Neutrophil (primary cell): ENCODE measurements around the gene TMEM108.

Experiments used
- H3K27ac ChIP-seq: fragments of 200-600 bp; sonication (generic); 2 replicates; pipeline ENCODE4 v1.5.1; 2016; ENCODE audit warnings: mild to moderate bottlenecking, moderate library complexity
- H3K27me3 ChIP-seq: fragments of 200-600 bp; sonication (generic); 2 replicates; pipeline ENCODE4 v1.6.0; 2016; ENCODE audit warnings: mild to moderate bottlenecking
- H3K36me3 ChIP-seq: fragments of 200-600 bp; sonication (generic); 2 replicates; pipeline ENCODE4 v1.5.1; 2017
- H3K4me1 ChIP-seq, 2 experiments: fragments of 200-600 bp in 1 of 2; sonication (generic) in 1 of 2; 1 replicate in 1 of 2; 2 replicates in 1 of 2; pipeline versions ENCODE4 v1.5.1 to v1.6.1; 2013 to 2016; ENCODE audit warnings: low read depth in 1 of 2, low read length in 1 of 2, mild to moderate bottlenecking in 1 of 2, moderate library complexity in 1 of 2; ENCODE audit not compliant: control insufficient read depth in 1 of 2, insufficient read depth in 1 of 2
- H3K4me3 ChIP-seq, 2 experiments: fragments of 200-600 bp in 1 of 2; sonication (generic) in 1 of 2; 1 replicate in 1 of 2; 2 replicates in 1 of 2; pipeline ENCODE4 v1.5.1; 2013 to 2016; ENCODE audit warnings: low read depth in 1 of 2, low read length in 1 of 2, mild to moderate bottlenecking in 1 of 2, moderate library complexity in 1 of 2
- H3K9me3 ChIP-seq: fragments of 200-600 bp; sonication (generic); 2 replicates; pipeline ENCODE4 v1.5.1; 2016
- TF ChIP-seq, protein P1 (sequence below): fragments of 200-600 bp; sonication (generic); IDR thresholded peaks from 2 replicates; pipeline ENCODE4 v1.5.1; 2016; ENCODE audit warnings: antibody characterized with exemption

Gene TMEM108

DNA sequence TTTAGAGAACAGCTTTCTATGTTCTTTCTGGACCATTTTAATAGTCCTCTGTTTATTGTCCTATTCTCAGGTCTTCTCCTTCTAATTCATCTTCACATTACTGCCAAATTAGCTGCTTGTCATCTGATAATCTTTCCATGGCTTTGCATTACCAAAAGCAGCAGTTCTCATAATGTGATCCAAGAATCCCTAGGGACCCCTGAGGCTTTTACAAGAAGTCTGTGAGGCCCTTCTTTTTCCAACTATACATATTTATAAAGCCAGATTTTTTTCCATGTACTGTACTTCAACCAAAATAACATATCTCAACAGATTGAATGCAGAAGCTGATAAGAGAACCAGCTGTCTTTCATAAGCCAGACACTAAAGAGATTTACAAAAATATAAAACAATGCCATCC is 199.2 kb downstream of the TMEM108 start:
- TF ChIP-seq, protein P1, sequence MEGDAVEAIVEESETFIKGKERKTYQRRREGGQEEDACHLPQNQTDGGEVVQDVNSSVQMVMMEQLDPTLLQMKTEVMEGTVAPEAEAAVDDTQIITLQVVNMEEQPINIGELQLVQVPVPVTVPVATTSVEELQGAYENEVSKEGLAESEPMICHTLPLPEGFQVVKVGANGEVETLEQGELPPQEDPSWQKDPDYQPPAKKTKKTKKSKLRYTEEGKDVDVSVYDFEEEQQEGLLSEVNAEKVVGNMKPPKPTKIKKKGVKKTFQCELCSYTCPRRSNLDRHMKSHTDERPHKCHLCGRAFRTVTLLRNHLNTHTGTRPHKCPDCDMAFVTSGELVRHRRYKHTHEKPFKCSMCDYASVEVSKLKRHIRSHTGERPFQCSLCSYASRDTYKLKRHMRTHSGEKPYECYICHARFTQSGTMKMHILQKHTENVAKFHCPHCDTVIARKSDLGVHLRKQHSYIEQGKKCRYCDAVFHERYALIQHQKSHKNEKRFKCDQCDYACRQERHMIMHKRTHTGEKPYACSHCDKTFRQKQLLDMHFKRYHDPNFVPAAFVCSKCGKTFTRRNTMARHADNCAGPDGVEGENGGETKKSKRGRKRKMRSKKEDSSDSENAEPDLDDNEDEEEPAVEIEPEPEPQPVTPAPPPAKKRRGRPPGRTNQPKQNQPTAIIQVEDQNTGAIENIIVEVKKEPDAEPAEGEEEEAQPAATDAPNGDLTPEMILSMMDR = no peak
- Histone ChIP-seq H3K4me3 (no peak overlapping the region), H3K4me1 (no peaks in the 10 kb centered on the region)

DNA sequence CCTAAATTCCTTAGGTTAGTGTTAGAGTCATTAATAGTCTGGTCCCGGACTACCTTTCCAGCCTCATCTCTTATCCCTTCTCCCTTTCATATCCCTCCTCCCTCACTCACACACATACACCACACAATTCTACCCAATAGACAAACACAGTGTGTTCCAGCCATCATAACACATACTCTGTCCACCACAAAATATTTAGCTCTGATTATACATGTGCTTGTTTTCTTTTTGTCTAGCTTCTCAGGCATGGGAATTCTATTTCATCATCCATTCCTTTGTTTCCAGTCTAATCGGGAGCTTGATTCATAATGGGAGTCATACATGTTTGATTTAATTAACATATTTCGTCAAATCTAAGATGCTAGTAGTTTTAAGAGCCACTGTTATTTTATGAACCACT is 199.8 kb downstream of the TMEM108 start:
- no peaks in the 10 kb centered on the region for H3K36me3 ChIP-seq

More for the DNA sequence above, 199.2 kb downstream of the TMEM108 start:
- Histone ChIP-seq H3K36me3 (no peaks in the 10 kb centered on the region), H3K9me3 (no peaks in the 10 kb centered on the region), H3K27me3 (no peaks in the 10 kb centered on the region), H3K27ac (no peak overlapping the region)

DNA sequence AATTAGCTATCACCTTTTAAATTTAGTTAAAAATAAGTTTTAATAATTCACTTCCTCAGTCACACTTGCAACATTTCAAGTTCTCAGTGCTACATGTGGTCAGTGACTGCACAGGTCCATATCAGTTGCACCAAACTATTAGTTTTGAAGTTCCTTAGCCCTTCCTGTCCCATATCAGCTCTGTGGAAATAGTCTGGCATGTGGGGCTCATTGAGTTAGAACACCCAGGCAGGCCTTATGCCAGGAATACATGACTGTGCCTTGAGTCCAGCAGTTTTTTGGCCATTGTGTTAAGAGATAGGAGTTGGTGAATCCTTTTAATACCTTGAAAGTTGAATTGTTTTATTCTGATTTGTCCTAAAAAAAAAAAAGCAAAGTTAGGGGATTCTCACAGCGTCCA is 207.9 kb downstream of the TMEM108 start:
- H3K36me3 ChIP-seq = no peaks in the 10 kb centered on the region
- TF ChIP-seq, protein P1 = no peak

More for the DNA sequence above, 199.8 kb downstream of the TMEM108 start:
- H3K27ac ChIP-seq = no peak overlapping the region
- H3K9me3 ChIP-seq = no peaks in the 10 kb centered on the region
- no peaks in the 10 kb centered on the region for H3K4me1 ChIP-seq
- H3K27me3 ChIP-seq = no peaks in the 10 kb centered on the region
- no peak overlapping the region for H3K4me3 ChIP-seq
- TF ChIP-seq, protein P1 = no peak

DNA sequence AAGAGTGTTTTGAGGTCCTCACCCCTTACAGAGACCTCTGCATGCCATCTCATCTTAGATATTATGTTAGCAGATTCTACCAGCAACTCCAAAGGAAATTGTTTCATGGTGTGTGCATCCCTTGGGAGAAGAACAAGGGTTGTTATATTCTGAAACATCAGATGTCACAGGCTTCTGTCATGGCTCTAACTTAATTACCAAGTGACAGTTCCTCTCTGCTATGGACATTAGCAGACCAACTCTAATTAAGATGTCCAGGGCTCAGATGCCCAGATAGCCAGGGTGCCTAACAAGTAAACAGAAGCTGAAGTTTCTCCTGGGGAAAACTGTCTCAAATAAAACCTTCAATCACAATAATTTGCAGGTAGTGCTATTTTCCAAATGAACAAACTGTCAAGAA is 208.6 kb downstream of the TMEM108 start:
- Histone ChIP-seq H3K27me3 (no peaks in the 10 kb centered on the region), H3K27ac (no peak overlapping the region), H3K4me1 (no peaks in the 10 kb centered on the region), H3K36me3 (no peaks in the 10 kb centered on the region), H3K4me3 (no peak overlapping the region), H3K9me3 (no peaks in the 10 kb centered on the region)
- TF ChIP-seq, protein P1 = no peak

More for the DNA sequence above, 207.9 kb downstream of the TMEM108 start:
- no peaks in the 10 kb centered on the region for H3K4me1 ChIP-seq
- H3K4me3 ChIP-seq = no peak overlapping the region
- H3K27me3 ChIP-seq = no peaks in the 10 kb centered on the region
- H3K27ac ChIP-seq = no peak overlapping the region
- no peaks in the 10 kb centered on the region for H3K9me3 ChIP-seq

DNA sequence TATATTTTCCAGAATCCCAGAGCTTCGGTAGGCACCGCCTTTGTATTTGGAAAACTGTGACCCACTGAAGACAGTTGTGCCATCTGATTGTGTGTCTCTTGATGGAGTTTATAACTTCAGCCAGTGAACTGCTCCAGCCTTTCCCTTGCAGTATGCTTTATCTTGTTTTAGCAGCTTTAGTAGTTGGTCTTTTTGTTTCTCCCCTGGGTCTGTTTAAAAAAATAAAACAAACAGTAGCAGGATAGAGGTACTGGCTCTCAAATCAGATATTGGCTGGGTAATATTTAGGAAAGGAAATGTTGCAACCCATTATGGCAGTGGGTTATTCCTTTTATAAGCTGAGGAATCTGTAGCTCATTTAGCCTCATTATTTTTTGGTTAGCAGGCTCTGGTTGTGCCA is 210.2 kb downstream of the TMEM108 start:
- no peak overlapping the region for H3K4me3 ChIP-seq
- no peak overlapping the region for H3K27ac ChIP-seq
- no peaks in the 10 kb centered on the region for H3K4me1 ChIP-seq
- TF ChIP-seq, protein P1 = no peak
- no peaks in the 10 kb centered on the region for H3K9me3 ChIP-seq
- no peaks in the 10 kb centered on the region for H3K36me3 ChIP-seq
- H3K27me3 ChIP-seq = no peaks in the 10 kb centered on the region

DNA sequence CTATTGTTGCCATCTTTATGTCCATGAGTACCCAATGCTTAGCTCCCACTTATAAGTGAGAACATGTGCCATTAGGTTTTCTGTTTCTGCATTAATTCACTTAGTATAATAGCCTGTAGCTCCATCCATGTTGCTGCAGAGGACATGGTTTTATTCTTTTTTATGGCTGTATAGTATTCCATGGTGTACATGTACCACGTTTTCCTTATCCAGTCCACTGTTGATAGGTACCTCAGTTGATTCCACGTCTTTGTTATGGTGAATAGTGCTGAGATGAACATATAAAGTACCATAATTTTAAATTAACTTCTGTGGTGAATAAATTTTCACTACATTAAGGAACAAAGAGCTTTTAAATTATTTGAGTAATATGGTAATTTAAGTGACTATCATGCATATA is 211.3 kb downstream of the TMEM108 start:
- H3K27me3 ChIP-seq = no peaks in the 10 kb centered on the region
- H3K36me3 ChIP-seq = no peaks in the 10 kb centered on the region
- no peaks in the 10 kb centered on the region for H3K4me1 ChIP-seq
- no peaks in the 10 kb centered on the region for H3K9me3 ChIP-seq
- H3K4me3 ChIP-seq = no peak overlapping the region
- TF ChIP-seq, protein P1 = no peak
- no peak overlapping the region for H3K27ac ChIP-seq
